Measurements from ENCODE around the gene HSPA4.

The HSPA4 gene

GRCh38 chr5:133154274-133155075 is 102.7 kb downstream of the HSPA4 start:
- Histone ChIP-seq H3K79me2 (ENCODE audit: low read length) (no peaks in the 10 kb centered on the region), H3K27me3 (ENCODE audit: low read depth, low read length) (no peaks in the 10 kb centered on the region), H3K9ac (ENCODE audit: low read length) (no peak overlapping the region), H3K4me3 (ENCODE audit: low read length) (no peak overlapping the region), H3K27ac (ENCODE audit: low read length) (no peak overlapping the region), H4K20me1 (ENCODE audit: insufficient read depth, low read length) (no peaks in the 10 kb centered on the region), H3K36me3 (replicated peaks; ENCODE audit: low read depth, low read length) (no peaks in the 10 kb centered on the region), H3K4me2 (ENCODE audit: low read length) (no peak overlapping the region), H3K4me1 (ENCODE audit: low read length) (no peaks in the 10 kb centered on the region), H3K9me3 (ENCODE audit: insufficient read depth, low read length) (no peaks in the 10 kb centered on the region), H2AFZ (ENCODE audit: low read depth, low read length) (no peak overlapping the region)
- TF ChIP-seq EZH2phosphoT487 (IDR thresholded peaks at IDR 0.05; ENCODE audit: low read depth) (no peak), CTCF (IDR thresholded peaks at IDR 0.05; ENCODE audit: low read depth, low read length) (no peak)

GRCh38 chr5:133155326-133155969 is 103.6 kb downstream of the HSPA4 start:
- Histone ChIP-seq H3K79me2 (ENCODE audit: low read length) (no peaks in the 10 kb centered on the region), H3K9ac (ENCODE audit: low read length) (no peak overlapping the region), H3K27me3 (ENCODE audit: low read depth, low read length) (no peaks in the 10 kb centered on the region), H3K4me1 (ENCODE audit: low read length) (no peaks in the 10 kb centered on the region), H3K36me3 (replicated peaks; ENCODE audit: low read depth, low read length) (no peaks in the 10 kb centered on the region), H3K27ac (ENCODE audit: low read length) (no peak overlapping the region), H3K9me3 (ENCODE audit: insufficient read depth, low read length) (no peaks in the 10 kb centered on the region), H4K20me1 (ENCODE audit: insufficient read depth, low read length) (no peaks in the 10 kb centered on the region), H3K4me2 (ENCODE audit: low read length) (no peak overlapping the region), H3K4me3 (ENCODE audit: low read length) (no peak overlapping the region), H2AFZ (ENCODE audit: low read depth, low read length) (no peak overlapping the region)
- no peak for TF ChIP-seq CTCF (IDR thresholded peaks at IDR 0.05; ENCODE audit: low read depth, low read length)
- TF ChIP-seq EZH2phosphoT487 (IDR thresholded peaks at IDR 0.05; ENCODE audit: low read depth): no peak
